ENCODE measurements around the gene NAALADL2. TPM values are rescaled to one million over a fixed set of nuclear protein-coding genes. Genes with fewer than 3 reads are reported as not detected.

NAALADL2 gene
- total and polyA plus RNA-seq, 2 donors (not counting 3 experiments of a cell fraction or from before 2014, with no cell fraction given): 1.1 to 4.0 TPM

GRCh38 chr3:175269394-175269793 is 410.3 kb downstream of the NAALADL2 start:
- H3K79me2 ChIP-seq (ENCODE audit: control insufficient read depth, insufficient read depth, low read length): no peaks in the 10 kb centered on the region
- BruUV-seq (replicated peaks): no TSS peak
- H4K20me1 ChIP-seq (replicated peaks; ENCODE audit: control insufficient read depth, extremely low read depth, insufficient read depth, low read length): no peaks in the 10 kb centered on the region
- H3K36me3 ChIP-seq (ENCODE audit: control insufficient read depth in 2 of 2, extremely low read depth in 1 of 2, insufficient read depth in 2 of 2, low read length in 2 of 2): no peaks in the 10 kb centered on the region
- H3K9ac ChIP-seq (replicated peaks; ENCODE audit: extremely low read depth, insufficient read depth, low read length): no peak overlapping the region
- H3K27ac ChIP-seq (ENCODE audit: insufficient read depth, low read depth, low read length): no peak overlapping the region
- CTCF ChIA-PET: interaction anchor here (0.7 kb wide), 1 partner anchor 87 kb away, joined by 3 read pairs; no protein-coding TSS in a partner anchor
- FAIRE-seq: no peak
- H3K4me1 ChIP-seq (ENCODE audit: control insufficient read depth, extremely low read depth, insufficient read depth, low read length): peaks cover 3% of the 10 kb centered on the region
- no peak overlapping the region for H3K4me3 ChIP-seq (replicated peaks in 1 of 3; ENCODE audit: insufficient read depth in 1 of 3, low read depth in 1 of 3, low read length in 3 of 3)
- dilution Hi-C loops (cut with MboI; ENCODE audit: extremely low pct_ligation_motif_present, low sequenced_read_pairs): no loop called here
- POLR2A ChIA-PET: interaction anchor here (0.7 kb wide), 1 partner anchor 14 kb away, joined by 3 read pairs; no protein-coding TSS in a partner anchor
- H3K27me3 ChIP-seq (ENCODE audit: control insufficient read depth in 2 of 2, insufficient read depth in 2 of 2, low read length in 2 of 2): no peaks in the 10 kb centered on the region
- no peak for DNase-seq (ENCODE audit: low read depth, low spot score)
- no peaks in the 10 kb centered on the region for H3K9me3 ChIP-seq (replicated peaks; ENCODE audit: control insufficient read depth, insufficient read depth, low read length)
- H2AFZ ChIP-seq (ENCODE audit: low read depth, low read length): no peak overlapping the region
- TF ChIP-seq EZH2 (IDR thresholded peaks at IDR 0.05; ENCODE audit: borderline replicate concordance, low read depth, low read length, severe bottlenecking): no peak
- TF ChIP-seq POLR2A (IDR thresholded peaks at IDR 0.05; ENCODE audit: low read depth, low read length): no peak
- TF ChIP-seq JUN (IDR thresholded peaks at IDR 0.05; ENCODE audit: borderline replicate concordance, insufficient read depth, insufficient read length, low read depth): no peak
- no peak for TF ChIP-seq POLR2AphosphoS5 (IDR thresholded peaks at IDR 0.05; ENCODE audit: insufficient read depth, low read depth, low read length)
- no peak for TF ChIP-seq FOS (IDR thresholded peaks at IDR 0.05; ENCODE audit: borderline replicate concordance, insufficient read depth, low read length)
- TF ChIP-seq MYC (IDR thresholded peaks at IDR 0.05; ENCODE audit: low read depth, low read length): no peak
- intact Hi-C loops (cut with micrococcal nuclease): no loop called here
- no peaks in the 10 kb centered on the region for H3K9me1 ChIP-seq (replicated peaks; ENCODE audit: control insufficient read depth, extremely low read depth, insufficient read depth, low read length)
- H3K4me2 ChIP-seq (ENCODE audit: insufficient read depth, low read length): no peak overlapping the region

- Histone ChIP-seq H3K9me1 (replicated peaks; ENCODE audit: control insufficient read depth, extremely low read depth, insufficient read depth, low read length) (no peaks in the 10 kb centered on the region), H3K4me1 (ENCODE audit: control insufficient read depth, extremely low read depth, insufficient read depth, low read length) (peaks cover 3% of the 10 kb centered on the region), H3K4me3 (replicated peaks in 1 of 3; ENCODE audit: insufficient read depth in 1 of 3, low read depth in 1 of 3, low read length in 3 of 3) (no peak overlapping the region), H3K9ac (replicated peaks; ENCODE audit: extremely low read depth, insufficient read depth, low read length) (no peak overlapping the region), H3K4me2 (ENCODE audit: insufficient read depth, low read length) (no peak overlapping the region), H4K20me1 (replicated peaks; ENCODE audit: control insufficient read depth, extremely low read depth, insufficient read depth, low read length) (no peaks in the 10 kb centered on the region), H3K27ac (ENCODE audit: insufficient read depth, low read depth, low read length) (no peak overlapping the region), H3K27me3 (ENCODE audit: control insufficient read depth in 2 of 2, insufficient read depth in 2 of 2, low read length in 2 of 2) (no peaks in the 10 kb centered on the region), H3K36me3 (ENCODE audit: control insufficient read depth in 2 of 2, extremely low read depth in 1 of 2, insufficient read depth in 2 of 2, low read length in 2 of 2) (no peaks in the 10 kb centered on the region), H2AFZ (ENCODE audit: low read depth, low read length) (no peak overlapping the region), H3K9me3 (replicated peaks; ENCODE audit: control insufficient read depth, insufficient read depth, low read length) (no peaks in the 10 kb centered on the region), H3K79me2 (ENCODE audit: control insufficient read depth, insufficient read depth, low read length) (no peaks in the 10 kb centered on the region)
- FAIRE-seq: no peak
- ChIA-PET POLR2A (no interaction called here), CTCF (interaction anchor here (0.7 to 0.8 kb wide), 2 partner anchors 8 to 88 kb away, joined by 3 read pairs; no protein-coding TSS in a partner anchor)
- BruUV-seq (replicated peaks): no TSS peak
- dilution Hi-C loops (cut with MboI; ENCODE audit: extremely low pct_ligation_motif_present, low sequenced_read_pairs) (no loop called here), intact Hi-C loops (cut with micrococcal nuclease) (no loop called here)
- no peak for DNase-seq (ENCODE audit: low read depth, low spot score)
- TF ChIP-seq JUN (IDR thresholded peaks at IDR 0.05; ENCODE audit: borderline replicate concordance, insufficient read depth, insufficient read length, low read depth) (no peak), GATA2 (IDR thresholded peaks at IDR 0.05; ENCODE audit: insufficient read depth, insufficient read length, low read depth, low read length) (no peak), POLR2AphosphoS5 (IDR thresholded peaks at IDR 0.05; ENCODE audit: insufficient read depth, low read depth, low read length) (no peak), MAX (IDR thresholded peaks at IDR 0.05; ENCODE audit: insufficient read depth, insufficient read length) (no peak), CTCF (IDR thresholded peaks at IDR 0.05; ENCODE audit: extremely low read depth in 1 of 2, insufficient read depth in 1 of 2, low read depth in 1 of 2, low read length in 2 of 2) (no peak), FOS (IDR thresholded peaks at IDR 0.05; ENCODE audit: borderline replicate concordance, insufficient read depth, low read length) (no peak), EZH2 (IDR thresholded peaks at IDR 0.05; ENCODE audit: borderline replicate concordance, low read depth, low read length, severe bottlenecking) (no peak)
Observed at GRCh38 chr3:175270198-175270837, 411.2 kb downstream of the NAALADL2 start.

Measured in endothelial cell of umbilical vein (primary cell).